Measurements from ENCODE around the gene SIGLEC9.

Gene SIGLEC9

GRCh38 chr19:51123802-51124201 lies 904 bp upstream of the SIGLEC9 start:
- Histone ChIP-seq H3K4me1 (ENCODE audit: control insufficient read depth, insufficient read depth, low read length) (peaks cover 5% of the 10 kb centered on the region; the same call in 1 of the 2 replicates), H3K27me3 (ENCODE audit: control insufficient read depth, insufficient read depth, low read length) (peaks cover 4% of the 10 kb centered on the region; the same call in 1 of the 2 replicates), H3K9ac (ENCODE audit: low read length) (no peak overlapping the region), H3K27ac (ENCODE audit: low read depth, low read length) (no peak overlapping the region), H3K4me3 (ENCODE audit: low read depth, low read length) (no peak overlapping the region), H3K36me3 (ENCODE audit: control insufficient read depth, insufficient read depth, low read length) (no peaks in the 10 kb centered on the region), H3K9me3 (ENCODE audit: control insufficient read depth, insufficient read depth, low read depth, low read length) (no peaks in the 10 kb centered on the region)

- H3K4me1 ChIP-seq (ENCODE audit: control insufficient read depth, insufficient read depth, low read length), result peaks cover 5% of the 10 kb centered on the region; the same call in 1 of the 2 replicates
- no peak overlapping the region for H3K27ac ChIP-seq (ENCODE audit: low read depth, low read length)
- no peak overlapping the region for H3K4me3 ChIP-seq (ENCODE audit: low read depth, low read length)
- no peaks in the 10 kb centered on the region for H3K36me3 ChIP-seq (ENCODE audit: control insufficient read depth, insufficient read depth, low read length)
- no peak overlapping the region for H3K9ac ChIP-seq (ENCODE audit: low read length)
- peaks cover 4% of the 10 kb centered on the region; the same call in 1 of the 2 replicates for H3K27me3 ChIP-seq (ENCODE audit: control insufficient read depth, insufficient read depth, low read length)
- no peaks in the 10 kb centered on the region for H3K9me3 ChIP-seq (ENCODE audit: control insufficient read depth, insufficient read depth, low read depth, low read length)
Measured at GRCh38 chr19:51124216-51124615, 490 bp upstream of the SIGLEC9 start.

GRCh38 chr19:51125421-51126075 lies 842 bp downstream of the SIGLEC9 start:
- H3K36me3 ChIP-seq (ENCODE audit: control insufficient read depth, insufficient read depth, low read length), result no peaks in the 10 kb centered on the region
- no peak overlapping the region for H3K9ac ChIP-seq (ENCODE audit: low read length)
- H3K9me3 ChIP-seq (ENCODE audit: control insufficient read depth, insufficient read depth, low read depth, low read length), result no peaks in the 10 kb centered on the region
- peaks cover 5% of the 10 kb centered on the region; the same call in 1 of the 2 replicates for H3K4me1 ChIP-seq (ENCODE audit: control insufficient read depth, insufficient read depth, low read length)
- no peak overlapping the region for H3K4me3 ChIP-seq (ENCODE audit: low read depth, low read length)
- no peak overlapping the region for H3K27ac ChIP-seq (ENCODE audit: low read depth, low read length)
- H3K27me3 ChIP-seq (ENCODE audit: control insufficient read depth, insufficient read depth, low read length), result peaks cover 7% of the 10 kb centered on the region; the same call in 1 of the 2 replicates

GRCh38 chr19:51127032-51127431 lies 2.3 kb downstream of the SIGLEC9 start:
- no peaks in the 10 kb centered on the region for H3K36me3 ChIP-seq (ENCODE audit: control insufficient read depth, insufficient read depth, low read length)
- peaks cover 5% of the 10 kb centered on the region; the same call in 1 of the 2 replicates for H3K4me1 ChIP-seq (ENCODE audit: control insufficient read depth, insufficient read depth, low read length)
- no peaks in the 10 kb centered on the region for H3K9me3 ChIP-seq (ENCODE audit: control insufficient read depth, insufficient read depth, low read depth, low read length)
- no peak overlapping the region for H3K27ac ChIP-seq (ENCODE audit: low read depth, low read length)
- H3K27me3 ChIP-seq (ENCODE audit: control insufficient read depth, insufficient read depth, low read length), result peaks cover 7% of the 10 kb centered on the region; the same call in 1 of the 2 replicates
- H3K4me3 ChIP-seq (ENCODE audit: low read depth, low read length), result no peak overlapping the region
- no peak overlapping the region for H3K9ac ChIP-seq (ENCODE audit: low read length)

GRCh38 chr19:51127755-51128154 lies 3.0 kb downstream of the SIGLEC9 start:
- H3K9ac ChIP-seq (ENCODE audit: low read length), result no peak overlapping the region
- no peak overlapping the region for H3K27ac ChIP-seq (ENCODE audit: low read depth, low read length)
- H3K4me3 ChIP-seq (ENCODE audit: low read depth, low read length), result no peak overlapping the region
- no peaks in the 10 kb centered on the region for H3K36me3 ChIP-seq (ENCODE audit: control insufficient read depth, insufficient read depth, low read length)
- peaks cover 7% of the 10 kb centered on the region; the same call in 1 of the 2 replicates for H3K27me3 ChIP-seq (ENCODE audit: control insufficient read depth, insufficient read depth, low read length)
- H3K9me3 ChIP-seq (ENCODE audit: control insufficient read depth, insufficient read depth, low read depth, low read length), result no peaks in the 10 kb centered on the region
- peaks cover under 1% of the 10 kb centered on the region; the same call in 1 of the 2 replicates for H3K4me1 ChIP-seq (ENCODE audit: control insufficient read depth, insufficient read depth, low read length)

- no peaks in the 10 kb centered on the region for H3K9me3 ChIP-seq (ENCODE audit: control insufficient read depth, insufficient read depth, low read depth, low read length)
- H3K27ac ChIP-seq (ENCODE audit: low read depth, low read length), result no peak overlapping the region
- H3K27me3 ChIP-seq (ENCODE audit: control insufficient read depth, insufficient read depth, low read length), result peaks cover 7% of the 10 kb centered on the region; the same call in 1 of the 2 replicates
- H3K4me1 ChIP-seq (ENCODE audit: control insufficient read depth, insufficient read depth, low read length), result no peaks in the 10 kb centered on the region
- no peak overlapping the region for H3K9ac ChIP-seq (ENCODE audit: low read length)
- H3K4me3 ChIP-seq (ENCODE audit: low read depth, low read length), result no peak overlapping the region
- no peaks in the 10 kb centered on the region for H3K36me3 ChIP-seq (ENCODE audit: control insufficient read depth, insufficient read depth, low read length)
Measured at GRCh38 chr19:51128227-51128626, 3.5 kb downstream of the SIGLEC9 start.

- Histone ChIP-seq H3K27ac (ENCODE audit: low read depth, low read length) (no peak overlapping the region), H3K4me3 (ENCODE audit: low read depth, low read length) (no peak overlapping the region), H3K36me3 (ENCODE audit: control insufficient read depth, insufficient read depth, low read length) (no peaks in the 10 kb centered on the region), H3K4me1 (ENCODE audit: control insufficient read depth, insufficient read depth, low read length) (no peaks in the 10 kb centered on the region), H3K27me3 (ENCODE audit: control insufficient read depth, insufficient read depth, low read length) (peaks cover 7% of the 10 kb centered on the region; the same call in 1 of the 2 replicates), H3K9me3 (ENCODE audit: control insufficient read depth, insufficient read depth, low read depth, low read length) (no peaks in the 10 kb centered on the region), H3K9ac (ENCODE audit: low read length) (no peak overlapping the region)
Measured at GRCh38 chr19:51129716-51130115, 5.0 kb downstream of the SIGLEC9 start.

GRCh38 chr19:51131780-51132680 lies 7.3 kb downstream of the SIGLEC9 start:
- H3K27me3 ChIP-seq (ENCODE audit: control insufficient read depth, insufficient read depth, low read length), result peaks cover 7% of the 10 kb centered on the region; the same call in 1 of the 2 replicates
- no peak overlapping the region for H3K4me3 ChIP-seq (ENCODE audit: low read depth, low read length)

GRCh38 chr19:51135004-51135403 lies 10.3 kb downstream of the SIGLEC9 start:
- no peak overlapping the region for H3K4me3 ChIP-seq (ENCODE audit: low read depth, low read length)
- no peaks in the 10 kb centered on the region for H3K36me3 ChIP-seq (ENCODE audit: control insufficient read depth, insufficient read depth, low read length)
- 0 out of 2 replicates have a peak, but pooled peaks cover under 1% of the 10 kb centered on the region for H3K27me3 ChIP-seq (ENCODE audit: control insufficient read depth, insufficient read depth, low read length)
- H3K9ac ChIP-seq (ENCODE audit: low read length), result no peak overlapping the region
- peaks cover 6% of the 10 kb centered on the region; the same call in 1 of the 2 replicates for H3K9me3 ChIP-seq (ENCODE audit: control insufficient read depth, insufficient read depth, low read depth, low read length)
- H3K4me1 ChIP-seq (ENCODE audit: control insufficient read depth, insufficient read depth, low read length), result no peaks in the 10 kb centered on the region; the same call in 1 of the 2 replicates
- no peak overlapping the region for H3K27ac ChIP-seq (ENCODE audit: low read depth, low read length)

More at GRCh38 chr19:51131780-51132680, 7.3 kb downstream of the SIGLEC9 start:
- H3K9me3 ChIP-seq (ENCODE audit: control insufficient read depth, insufficient read depth, low read depth, low read length), result peaks cover 6% of the 10 kb centered on the region; the same call in 1 of the 2 replicates
- no peaks in the 10 kb centered on the region for H3K4me1 ChIP-seq (ENCODE audit: control insufficient read depth, insufficient read depth, low read length)
- H3K36me3 ChIP-seq (ENCODE audit: control insufficient read depth, insufficient read depth, low read length), result no peaks in the 10 kb centered on the region
- no peak overlapping the region for H3K27ac ChIP-seq (ENCODE audit: low read depth, low read length)
- H3K9ac ChIP-seq (ENCODE audit: low read length), result no peak overlapping the region

GRCh38 chr19:51135986-51136762 lies 11.5 kb downstream of the SIGLEC9 start:
- Histone ChIP-seq H3K4me1 (ENCODE audit: control insufficient read depth, insufficient read depth, low read length) (peaks cover 11% of the 10 kb centered on the region), H3K9me3 (ENCODE audit: control insufficient read depth, insufficient read depth, low read depth, low read length) (peaks cover 6% of the 10 kb centered on the region; the same call in 1 of the 2 replicates), H3K27ac (ENCODE audit: low read depth, low read length) (no peak overlapping the region), H3K9ac (ENCODE audit: low read length) (no peak overlapping the region), H3K27me3 (ENCODE audit: control insufficient read depth, insufficient read depth, low read length) (no peaks in the 10 kb centered on the region), H3K4me3 (ENCODE audit: low read depth, low read length) (no peak overlapping the region), H3K36me3 (ENCODE audit: control insufficient read depth, insufficient read depth, low read length) (no peaks in the 10 kb centered on the region)

All from HUES6 (cell line).